T47D (cell line): ENCODE results near the gene ZNF469.

Experiments used
- DNase-seq, 2 experiments: peaks; one replicate each; pipeline versions ENCODE4 v3.0.0 to v3.0.0-alpha.2; 2011 to 2012; ENCODE audit warnings: low read depth in 1 of 2, low spot score in 1 of 2
- JUND ChIP-seq: IDR thresholded peaks from 2 replicates; pipeline ENCODE4 v1.6.1; 2012; ENCODE audit warnings: low read depth
- in situ Hi-C: cut with HindIII; loops from 2 replicates; pipeline ENCODE4 v1.10.0; 2016; ENCODE audit warnings: low sequenced_read_pairs, low pct_unique_long_range_greater_than_20kb

Gene ZNF469

DNA sequence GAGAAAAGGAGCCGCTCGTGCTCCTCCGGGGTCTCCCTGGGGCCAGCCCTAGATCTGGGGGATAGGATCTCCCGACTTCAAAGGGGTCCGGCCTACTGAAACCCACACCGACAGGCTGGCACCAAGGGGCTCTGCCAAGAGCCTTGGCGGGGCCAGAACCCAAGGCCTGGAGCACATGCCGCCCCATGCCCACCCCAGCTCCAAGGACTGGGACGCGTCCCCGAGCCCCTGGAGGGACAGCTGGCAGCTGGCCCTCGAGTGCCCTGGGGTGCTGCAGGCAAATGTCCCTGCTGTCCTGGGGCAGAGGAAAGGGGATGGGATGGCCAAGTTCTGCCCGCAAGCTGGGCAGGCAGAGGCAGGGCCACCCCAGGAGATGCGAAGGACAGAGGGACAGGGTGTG is 38.5 kb downstream of the ZNF469 start:
- DNase-seq = no peak
- TF ChIP-seq JUND = no peak
- in situ Hi-C loops = no loop called here

DNA sequence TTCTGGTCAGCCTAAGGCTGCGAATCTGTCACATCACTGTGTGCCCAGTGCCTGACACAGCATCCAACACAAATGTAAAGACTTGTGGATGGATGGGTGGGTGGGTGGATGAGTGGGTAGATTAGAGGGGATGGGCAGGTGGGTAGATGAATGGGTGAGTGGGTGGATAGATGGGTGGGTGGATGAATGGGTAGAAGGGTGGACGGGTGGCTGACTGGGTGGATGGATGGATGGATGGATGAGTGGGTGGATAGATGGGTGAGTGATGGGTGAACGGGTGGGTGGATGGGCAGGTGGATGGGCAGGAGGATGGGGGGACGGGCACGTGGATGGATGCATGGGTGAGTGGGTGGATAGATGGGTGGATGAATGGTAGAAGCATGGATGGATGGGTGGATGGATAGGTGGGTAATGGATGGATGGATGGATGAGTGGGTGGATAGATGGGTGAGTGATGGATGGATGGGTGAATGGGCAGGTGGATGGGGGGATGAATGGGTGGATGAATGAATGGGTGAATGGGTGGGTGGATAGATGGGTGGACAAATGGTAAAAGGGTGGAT is 39.2 kb downstream of the ZNF469 start:
- in situ Hi-C loops = no loop called here
- no peak for TF ChIP-seq JUND
- no peak for DNase-seq

DNA sequence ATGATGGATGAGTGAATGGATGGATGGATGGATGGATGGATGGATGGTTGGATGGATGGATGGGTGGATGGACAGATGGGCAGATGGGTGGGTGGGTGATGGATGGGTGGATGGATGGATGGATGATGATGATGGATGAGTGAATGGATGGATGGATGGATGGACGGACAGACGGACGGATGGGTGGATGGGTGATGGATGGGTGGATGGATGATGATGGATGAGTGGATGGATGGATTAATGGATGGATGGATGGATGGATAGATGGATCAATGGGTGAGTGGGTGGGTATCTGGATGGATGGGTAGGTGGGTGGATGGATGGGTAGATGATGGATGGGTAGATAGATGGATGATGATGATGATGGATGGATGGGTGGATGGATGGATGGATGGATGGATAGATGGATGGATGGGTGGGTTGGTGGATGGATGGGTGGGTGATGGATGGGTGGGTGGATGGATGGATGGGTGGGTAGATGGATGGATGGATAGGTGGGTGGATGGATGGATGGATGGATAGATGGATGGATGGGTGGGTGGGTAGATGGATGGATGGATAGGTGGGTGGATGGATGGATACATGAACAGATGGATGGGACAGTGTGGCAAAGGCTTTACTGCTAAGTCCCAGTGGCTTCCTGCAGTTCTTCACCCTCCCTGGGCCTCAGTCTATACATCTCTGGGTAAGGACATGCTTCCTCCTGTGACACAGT is 40.1 kb downstream of the ZNF469 start:
- TF ChIP-seq JUND = no peak
- in situ Hi-C loops = no loop called here
- no peak for DNase-seq

DNA sequence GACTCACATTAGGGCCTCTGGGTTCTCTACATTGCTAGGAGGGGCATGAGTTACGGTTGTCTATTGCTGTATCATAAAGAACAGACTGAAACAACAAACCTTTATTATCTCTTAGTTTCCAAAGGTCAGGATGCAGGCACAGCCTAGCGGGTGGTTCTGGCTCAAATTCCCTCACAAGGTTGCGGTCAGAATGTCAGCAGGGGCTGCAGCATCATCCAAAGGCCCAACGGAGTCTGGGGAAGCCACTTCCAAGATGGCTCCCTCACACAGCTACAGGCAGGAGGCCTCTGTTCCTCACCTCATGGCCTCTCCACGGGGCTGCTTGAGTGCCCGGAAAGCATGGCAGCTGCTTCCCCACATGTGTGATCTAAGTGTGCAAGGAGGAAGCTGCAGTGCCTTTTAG is 40.7 kb downstream of the ZNF469 start:
- no peak for DNase-seq
- in situ Hi-C loops = no loop called here
- no peak for TF ChIP-seq JUND

DNA sequence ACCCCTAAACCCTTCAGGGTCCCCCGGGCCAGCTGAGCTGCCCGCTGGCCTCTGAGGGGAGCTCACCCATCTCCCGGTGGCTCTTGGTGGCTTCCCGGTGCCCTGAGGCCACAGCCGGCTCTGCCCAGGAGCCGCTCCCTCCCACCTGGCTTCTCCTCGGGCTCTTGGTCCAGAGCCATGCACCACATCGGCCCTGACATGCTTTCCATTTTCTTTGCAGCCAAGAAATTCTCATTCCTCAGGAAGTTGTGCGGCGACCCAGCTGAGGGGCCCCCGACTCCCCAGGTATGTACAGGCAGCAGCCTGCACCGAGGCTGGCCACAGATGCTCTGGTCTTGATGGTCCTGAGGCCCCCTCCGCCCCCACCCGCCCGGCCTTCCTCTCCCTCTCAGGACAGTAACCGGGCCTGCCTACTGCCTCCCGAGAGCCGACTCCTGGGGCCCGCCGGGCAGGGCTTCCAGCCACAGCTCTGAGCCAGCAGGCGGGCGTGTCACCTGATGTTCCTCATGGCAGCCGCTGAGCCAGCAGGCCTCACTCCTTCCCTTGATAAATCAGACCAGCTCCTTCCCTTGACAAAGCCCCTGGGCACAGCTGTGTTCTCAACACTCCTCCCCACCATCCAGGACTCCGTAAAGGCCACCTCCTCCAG is 42.0 kb downstream of the ZNF469 start:
- no peak for TF ChIP-seq JUND
- no peak for DNase-seq
- in situ Hi-C loops = no loop called here

DNA sequence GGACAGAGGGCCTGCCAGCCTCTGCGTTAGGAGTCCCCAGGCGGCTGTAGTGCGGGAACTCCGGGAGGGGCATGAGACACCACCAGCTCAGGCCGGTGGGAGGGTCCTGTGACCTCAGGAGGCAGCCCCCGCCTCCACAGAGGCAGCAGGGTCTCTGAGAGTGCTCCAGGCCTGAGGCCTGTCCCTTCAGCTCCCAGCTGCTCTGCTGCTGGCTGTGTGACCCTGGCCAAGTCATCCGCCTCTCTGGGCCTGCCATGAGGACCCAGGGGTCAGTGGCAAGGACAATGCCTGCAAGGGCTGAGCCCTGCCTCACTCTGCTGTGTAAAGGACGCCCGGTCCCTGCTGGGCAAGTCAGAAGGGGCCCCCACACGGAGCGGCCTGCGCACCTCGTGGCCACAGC is 43.3 kb downstream of the ZNF469 start:
- no peak for TF ChIP-seq JUND
- in situ Hi-C loops = no loop called here

DNA sequence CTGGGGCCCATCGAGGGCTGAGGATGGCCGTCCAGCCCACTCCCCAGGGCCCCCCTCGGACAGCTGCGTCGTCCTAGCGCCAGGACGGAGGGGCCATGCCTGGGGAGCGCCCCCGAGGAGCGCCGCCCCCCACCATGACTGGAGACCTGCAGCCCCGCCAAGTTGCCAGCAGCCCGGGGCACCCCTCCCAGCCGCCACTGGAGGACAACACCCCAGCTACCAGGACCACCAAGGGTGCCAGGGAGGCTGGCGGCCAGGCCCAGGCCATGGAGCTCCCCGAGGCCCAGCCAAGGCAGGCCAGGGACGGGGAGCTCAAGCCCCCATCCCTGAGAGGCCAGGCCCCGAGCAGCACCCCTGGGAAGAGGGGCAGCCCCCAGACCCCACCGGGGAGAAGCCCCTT is 44.6 kb downstream of the ZNF469 start:
- no peak for TF ChIP-seq JUND
- in situ Hi-C loops = no loop called here
- DNase-seq = no peak

More for the DNA sequence above, 43.3 kb downstream of the ZNF469 start:
- DNase-seq = no peak

DNA sequence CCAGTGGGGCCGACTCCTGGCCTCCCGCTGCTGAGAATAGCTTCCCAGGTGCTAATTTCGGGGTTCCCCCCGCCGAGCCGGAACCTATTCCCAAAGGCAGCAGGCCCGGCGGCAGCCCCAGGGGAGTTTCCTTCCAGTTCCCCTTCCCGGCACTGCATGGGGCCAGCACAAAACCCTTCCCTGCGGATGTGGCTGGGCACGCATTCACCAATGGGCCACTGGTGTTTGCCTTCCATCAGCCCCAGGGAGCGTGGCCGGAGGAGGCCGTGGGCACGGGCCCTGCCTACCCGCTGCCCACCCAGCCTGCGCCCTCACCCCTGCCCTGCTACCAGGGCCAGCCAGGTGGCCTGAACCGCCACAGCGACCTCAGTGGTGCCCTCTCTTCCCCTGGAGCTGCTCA is 45.4 kb downstream of the ZNF469 start:
- DNase-seq = no peak
- in situ Hi-C loops = no loop called here
- TF ChIP-seq JUND = no peak

DNA sequence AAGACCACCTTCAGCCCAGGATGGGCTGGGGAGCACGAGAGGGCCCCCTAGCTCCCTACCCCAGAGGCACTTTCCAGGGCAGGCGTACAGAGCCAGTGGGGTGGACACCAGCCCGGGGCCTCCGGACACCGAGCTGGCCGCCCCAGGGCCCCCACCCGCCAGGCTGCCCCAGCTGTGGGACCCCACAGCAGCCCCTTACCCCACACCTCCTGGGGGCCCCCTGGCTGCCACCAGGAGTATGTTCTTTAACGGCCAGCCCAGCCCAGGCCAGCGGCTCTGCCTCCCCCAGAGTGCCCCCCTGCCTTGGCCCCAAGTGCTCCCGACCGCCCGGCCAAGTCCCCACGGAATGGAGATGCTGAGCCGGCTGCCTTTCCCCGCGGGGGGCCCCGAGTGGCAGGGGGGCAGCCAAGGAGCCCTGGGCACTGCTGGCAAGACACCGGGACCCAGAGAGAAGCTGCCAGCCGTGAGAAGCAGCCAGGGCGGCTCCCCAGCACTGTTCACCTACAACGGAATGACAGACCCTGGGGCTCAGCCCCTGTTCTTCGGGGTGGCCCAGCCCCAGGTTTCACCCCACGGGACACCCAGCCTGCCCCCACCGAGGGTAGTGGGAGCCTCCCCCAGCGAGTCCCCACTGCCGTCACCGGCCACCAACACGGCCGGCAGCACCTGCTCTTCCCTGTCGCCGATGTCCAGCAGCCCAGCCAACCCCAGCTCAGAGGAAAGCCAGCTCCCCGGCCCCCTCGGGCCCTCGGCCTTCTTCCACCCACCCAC is 46.0 kb downstream of the ZNF469 start:
- in situ Hi-C loops = no loop called here
- TF ChIP-seq JUND = no peak
- no peak for DNase-seq

DNA sequence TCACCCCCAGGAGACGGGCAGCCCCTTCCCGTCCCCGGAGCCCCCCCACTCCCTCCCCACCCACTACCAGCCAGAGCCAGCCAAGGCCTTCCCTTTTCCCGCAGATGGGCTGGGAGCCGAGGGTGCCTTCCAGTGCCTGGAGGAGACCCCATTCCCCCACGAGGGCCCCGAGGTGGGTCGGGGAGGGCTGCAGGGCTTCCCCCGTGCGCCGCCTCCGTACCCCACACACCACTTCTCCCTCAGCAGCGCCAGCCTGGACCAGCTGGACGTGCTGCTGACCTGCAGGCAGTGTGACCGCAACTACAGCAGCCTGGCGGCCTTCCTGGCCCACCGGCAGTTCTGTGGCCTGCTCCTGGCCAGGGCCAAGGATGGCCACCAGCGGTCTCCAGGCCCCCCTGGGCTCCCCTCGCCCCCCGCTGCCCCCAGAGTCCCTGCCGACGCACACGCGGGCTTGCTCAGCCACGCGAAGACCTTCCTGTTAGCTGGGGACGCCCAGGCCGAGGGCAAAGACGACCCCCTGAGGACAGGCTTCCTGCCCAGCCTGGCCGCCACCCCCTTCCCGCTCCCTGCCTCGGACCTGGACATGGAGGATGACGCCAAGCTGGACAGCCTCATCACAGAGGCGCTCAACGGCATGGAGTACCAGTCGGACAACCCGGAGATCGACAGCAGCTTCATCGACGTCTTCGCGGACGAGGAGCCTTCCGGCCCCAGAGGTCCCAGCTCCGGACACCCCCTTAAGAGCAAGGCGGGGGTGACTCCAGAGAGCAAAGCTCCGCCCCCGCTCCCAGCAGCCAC is 46.8 kb downstream of the ZNF469 start:
- DNase-seq = no peak
- in situ Hi-C loops = no loop called here
- TF ChIP-seq JUND = no peak

DNA sequence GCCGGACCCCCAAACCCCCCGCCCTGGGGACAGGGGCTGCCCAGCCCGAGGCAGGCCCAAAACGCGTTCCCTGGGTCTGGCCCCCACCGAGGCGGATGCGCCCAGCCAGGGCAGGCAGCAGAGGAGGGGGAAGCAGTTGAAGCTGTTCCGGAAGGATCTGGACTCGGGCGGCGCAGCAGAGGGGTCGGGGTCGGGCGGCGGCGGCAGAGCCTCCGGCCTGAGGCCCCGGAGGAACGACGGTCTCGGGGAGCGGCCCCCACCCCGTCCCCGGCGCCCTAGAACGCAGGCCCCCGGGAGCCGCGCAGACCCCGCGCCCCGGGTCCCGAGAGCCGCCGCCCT is 47.4 kb downstream of the ZNF469 start:
- no peak for TF ChIP-seq JUND
- in situ Hi-C loops = no loop called here
- DNase-seq = no peak
